ENCODE measurements around the gene GALNT14. TPM values are rescaled to one million over a fixed set of nuclear protein-coding genes. Genes with fewer than 3 reads are reported as not detected.

The GALNT14 gene
- total RNA-seq, 1 donor from 2014 or later, result 14.4 TPM

DNA sequence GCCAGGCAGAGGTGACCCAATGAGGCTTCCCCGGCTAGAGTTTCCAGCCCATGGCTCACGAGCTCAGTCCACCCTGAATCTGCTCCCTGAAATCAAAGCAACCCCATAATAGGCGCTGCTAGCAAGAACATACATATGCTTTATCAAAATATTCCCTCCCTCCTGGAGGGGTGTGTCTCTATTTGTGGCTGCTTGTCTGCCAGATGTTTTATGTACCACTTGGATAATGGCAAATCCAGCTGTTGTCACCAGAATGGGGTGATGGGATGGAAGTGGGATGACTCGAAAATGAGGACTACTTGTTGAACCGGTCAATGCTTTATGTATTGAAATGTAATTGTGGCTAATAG, 152.0 kb downstream of the GALNT14 start:
- peaks cover 9% of the 10 kb centered on the region for H3K9me3 Mint-ChIP-seq (ENCODE audit: unreplicated experiment)
- no peaks in the 10 kb centered on the region for H3K27me3 Mint-ChIP-seq (ENCODE audit: unreplicated experiment)
- TF ChIP-seq, protein P1, sequence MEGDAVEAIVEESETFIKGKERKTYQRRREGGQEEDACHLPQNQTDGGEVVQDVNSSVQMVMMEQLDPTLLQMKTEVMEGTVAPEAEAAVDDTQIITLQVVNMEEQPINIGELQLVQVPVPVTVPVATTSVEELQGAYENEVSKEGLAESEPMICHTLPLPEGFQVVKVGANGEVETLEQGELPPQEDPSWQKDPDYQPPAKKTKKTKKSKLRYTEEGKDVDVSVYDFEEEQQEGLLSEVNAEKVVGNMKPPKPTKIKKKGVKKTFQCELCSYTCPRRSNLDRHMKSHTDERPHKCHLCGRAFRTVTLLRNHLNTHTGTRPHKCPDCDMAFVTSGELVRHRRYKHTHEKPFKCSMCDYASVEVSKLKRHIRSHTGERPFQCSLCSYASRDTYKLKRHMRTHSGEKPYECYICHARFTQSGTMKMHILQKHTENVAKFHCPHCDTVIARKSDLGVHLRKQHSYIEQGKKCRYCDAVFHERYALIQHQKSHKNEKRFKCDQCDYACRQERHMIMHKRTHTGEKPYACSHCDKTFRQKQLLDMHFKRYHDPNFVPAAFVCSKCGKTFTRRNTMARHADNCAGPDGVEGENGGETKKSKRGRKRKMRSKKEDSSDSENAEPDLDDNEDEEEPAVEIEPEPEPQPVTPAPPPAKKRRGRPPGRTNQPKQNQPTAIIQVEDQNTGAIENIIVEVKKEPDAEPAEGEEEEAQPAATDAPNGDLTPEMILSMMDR (IDR thresholded peaks at IDR 0.05; ENCODE audit: partially characterized antibody, unreplicated experiment), result no peak
- no peak for DNase-seq
- H3K4me1 Mint-ChIP-seq (ENCODE audit: low read depth, unreplicated experiment), result peaks cover 27% of the 10 kb centered on the region
- no peak overlapping the region for H3K4me3 Mint-ChIP-seq (ENCODE audit: unreplicated experiment)
- no peak overlapping the region for H3K27ac Mint-ChIP-seq (ENCODE audit: unreplicated experiment)
- H3K36me3 Mint-ChIP-seq (ENCODE audit: unreplicated experiment), result no peaks in the 10 kb centered on the region

DNA sequence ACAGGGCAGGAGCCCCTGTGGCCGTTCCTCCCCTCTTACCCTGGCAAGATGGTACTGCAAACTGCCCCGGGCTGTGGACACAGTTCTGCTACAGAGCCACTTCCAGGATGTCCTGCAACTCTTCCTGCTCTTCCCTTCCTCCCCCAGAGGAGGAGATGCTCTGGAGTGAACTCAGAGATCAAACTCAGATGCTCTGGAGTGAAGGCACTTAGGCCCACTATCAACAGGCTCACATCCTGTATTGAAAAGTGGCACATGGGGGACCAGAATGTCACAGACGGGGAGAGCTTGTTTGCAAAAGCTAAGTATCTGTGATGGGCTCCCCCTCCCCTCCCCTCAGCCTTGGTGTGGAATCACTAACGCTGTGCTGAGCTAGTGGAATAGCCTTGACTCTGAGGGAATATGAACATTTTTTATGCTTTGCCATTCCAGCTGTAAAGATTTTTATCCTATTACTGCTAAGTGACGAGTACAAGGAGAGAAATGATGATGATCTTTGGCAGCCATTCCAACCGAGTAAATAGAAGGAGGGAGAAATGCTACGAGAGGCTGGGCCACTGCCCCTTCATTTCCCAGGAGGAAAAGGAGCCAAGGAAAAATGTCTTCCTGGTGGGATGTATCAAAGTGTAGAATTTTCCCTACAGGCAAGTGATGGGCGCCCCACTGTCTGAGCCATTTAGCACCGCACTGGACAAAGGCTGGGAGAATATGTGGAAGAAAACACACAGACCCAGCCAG, 152.6 kb downstream of the GALNT14 start:
- no peak for DNase-seq
- no peak overlapping the region for H3K4me3 Mint-ChIP-seq (ENCODE audit: unreplicated experiment)
- TF ChIP-seq, protein P1 (IDR thresholded peaks at IDR 0.05; ENCODE audit: partially characterized antibody, unreplicated experiment), result no peak
- H3K36me3 Mint-ChIP-seq (ENCODE audit: unreplicated experiment), result no peaks in the 10 kb centered on the region
- no peaks in the 10 kb centered on the region for H3K27me3 Mint-ChIP-seq (ENCODE audit: unreplicated experiment)
- no peak overlapping the region for H3K27ac Mint-ChIP-seq (ENCODE audit: unreplicated experiment)
- peaks cover 5% of the 10 kb centered on the region for H3K9me3 Mint-ChIP-seq (ENCODE audit: unreplicated experiment)
- H3K4me1 Mint-ChIP-seq (ENCODE audit: low read depth, unreplicated experiment), result peaks cover 23% of the 10 kb centered on the region

DNA sequence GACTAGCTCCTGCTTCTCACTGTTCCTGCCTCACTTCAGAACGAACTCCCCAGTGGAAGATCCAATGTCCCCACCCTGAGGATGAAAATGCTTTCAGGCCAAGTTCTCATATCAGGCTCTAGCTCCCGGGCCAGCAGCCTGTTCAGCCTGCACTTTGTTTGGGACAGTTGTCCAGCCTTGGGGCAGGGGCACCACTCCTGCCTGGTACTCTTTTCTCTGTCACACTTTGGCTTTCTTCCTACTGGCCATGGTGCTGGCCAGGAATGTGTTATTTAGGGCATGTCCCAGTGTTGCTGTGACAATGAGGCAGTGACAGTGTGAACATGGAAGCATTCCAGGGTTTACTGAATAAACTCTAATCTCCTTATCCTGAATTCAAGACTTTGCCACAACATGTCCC, 154.1 kb downstream of the GALNT14 start:
- no peak overlapping the region for H3K27ac Mint-ChIP-seq (ENCODE audit: unreplicated experiment)
- TF ChIP-seq, protein P1 (IDR thresholded peaks at IDR 0.05; ENCODE audit: partially characterized antibody, unreplicated experiment), result no peak
- H3K4me3 Mint-ChIP-seq (ENCODE audit: unreplicated experiment), result no peak overlapping the region
- no peak for DNase-seq
- peaks cover 5% of the 10 kb centered on the region for H3K9me3 Mint-ChIP-seq (ENCODE audit: unreplicated experiment)
- H3K4me1 Mint-ChIP-seq (ENCODE audit: low read depth, unreplicated experiment), result peaks cover 16% of the 10 kb centered on the region
- H3K36me3 Mint-ChIP-seq (ENCODE audit: unreplicated experiment), result no peaks in the 10 kb centered on the region
- H3K27me3 Mint-ChIP-seq (ENCODE audit: unreplicated experiment), result peaks cover under 1% of the 10 kb centered on the region

DNA sequence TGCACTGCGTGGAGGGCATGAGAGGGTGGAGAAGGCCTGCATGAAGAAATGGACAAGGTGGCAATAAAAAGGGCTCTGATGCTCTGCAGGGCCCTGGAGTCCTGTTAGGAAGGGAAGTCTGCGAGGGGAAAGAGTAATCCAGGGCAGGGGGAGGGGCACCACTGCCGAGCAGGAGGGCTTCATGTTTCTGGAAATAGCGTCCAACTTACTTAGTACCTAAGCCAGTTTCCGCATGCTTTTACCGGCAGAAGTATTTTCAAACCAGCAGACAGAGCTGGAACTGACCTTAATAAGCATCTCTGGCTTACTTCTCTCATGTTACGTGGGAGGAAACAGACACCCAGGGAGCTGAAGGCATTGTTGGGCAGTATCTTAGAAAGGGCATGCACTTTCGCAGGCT, 156.7 kb downstream of the GALNT14 start:
- no peak for DNase-seq
- TF ChIP-seq, protein P1 (IDR thresholded peaks at IDR 0.05; ENCODE audit: partially characterized antibody, unreplicated experiment), result no peak
- Mint-ChIP-seq H3K4me1 (ENCODE audit: low read depth, unreplicated experiment) (peaks cover 9% of the 10 kb centered on the region), H3K9me3 (ENCODE audit: unreplicated experiment) (peaks cover 11% of the 10 kb centered on the region), H3K27me3 (ENCODE audit: unreplicated experiment) (peaks cover 6% of the 10 kb centered on the region), H3K4me3 (ENCODE audit: unreplicated experiment) (no peak overlapping the region), H3K27ac (ENCODE audit: unreplicated experiment) (no peak overlapping the region), H3K36me3 (ENCODE audit: unreplicated experiment) (peaks cover 8% of the 10 kb centered on the region)

DNA sequence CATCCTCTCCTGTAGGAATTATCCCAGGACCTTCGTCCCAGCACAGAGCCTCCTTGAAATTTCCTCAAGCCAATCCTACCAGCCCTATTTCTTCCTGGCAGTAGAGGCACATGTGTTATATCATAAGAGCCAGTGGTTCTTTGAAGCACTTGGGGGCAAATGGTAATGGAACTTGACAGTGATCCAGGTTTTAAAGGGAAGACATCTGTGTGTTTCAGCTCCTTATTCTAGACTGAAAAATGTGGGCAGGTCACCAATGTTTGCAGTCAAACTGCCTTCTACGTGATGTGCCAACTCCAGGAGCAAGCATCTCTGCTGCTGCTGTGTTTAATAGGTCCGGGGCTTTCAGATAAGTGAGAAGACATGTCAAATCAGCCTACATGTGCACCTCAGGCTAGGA, 157.1 kb downstream of the GALNT14 start:
- Mint-ChIP-seq H3K27me3 (ENCODE audit: unreplicated experiment) (peaks cover 6% of the 10 kb centered on the region), H3K9me3 (ENCODE audit: unreplicated experiment) (peaks cover 9% of the 10 kb centered on the region), H3K4me1 (ENCODE audit: low read depth, unreplicated experiment) (peaks cover 8% of the 10 kb centered on the region), H3K36me3 (ENCODE audit: unreplicated experiment) (peaks cover 8% of the 10 kb centered on the region), H3K27ac (ENCODE audit: unreplicated experiment) (no peak overlapping the region), H3K4me3 (ENCODE audit: unreplicated experiment) (no peak overlapping the region)
- TF ChIP-seq, protein P1 (IDR thresholded peaks at IDR 0.05; ENCODE audit: partially characterized antibody, unreplicated experiment), result no peak
- no peak for DNase-seq

All from glutamatergic neuron (in vitro differentiated cells).